ENCODE data around the gene PITPNB. TPM values are rescaled to one million over a fixed set of nuclear protein-coding genes. Genes with fewer than 3 reads are reported as not detected.

PITPNB gene
- total and polyA plus RNA-seq, 2 of the 13 experiments (the other 11 are each of a cell fraction or from before 2014, with no cell fraction given): 17.0 to 30.1 TPM

- no peak overlapping the region for H3K4me3 ChIP-seq (replicated peaks in 1 of 3; ENCODE audit: insufficient read depth in 1 of 3, low read depth in 2 of 3, low read length in 3 of 3)
- H3K4me1 ChIP-seq (ENCODE audit: insufficient read depth, low read length): peaks cover 5% of the 10 kb centered on the region; the same call in 1 of the 2 replicates
- DNase-seq (ENCODE audit: low spot score) (peak; percentile 44), ATAC-seq (peak; percentile 80), FAIRE-seq (no peak)
- no peak overlapping the region for H3K27ac ChIP-seq (ENCODE audit: extremely low read length, insufficient read depth, low read length)
- no peak overlapping the region for H3K4me2 ChIP-seq (ENCODE audit: low read depth, low read length)
- H3K79me2 ChIP-seq (ENCODE audit: insufficient read depth, low read length): no peaks in the 10 kb centered on the region
- no peaks in the 10 kb centered on the region for H3K9me3 ChIP-seq (ENCODE audit: low read length)
- POLR2A ChIA-PET: no interaction called here
- 18% methylated on average over 10 of the region's 31 CpGs for WGBS (ENCODE audit: low lambda C conversion rate)
- no peak overlapping the region for H3K9ac ChIP-seq (ENCODE audit: insufficient read depth, low read depth, low read length)
- H2AFZ ChIP-seq (ENCODE audit: low read length): no peak overlapping the region
- peaks cover 4% of the 10 kb centered on the region; the same call in 1 of the 2 replicates for H4K20me1 ChIP-seq (ENCODE audit: insufficient read depth, low read length)
- H3K27me3 ChIP-seq (ENCODE audit: control insufficient read depth in 1 of 2, insufficient read depth in 2 of 2, low read length in 2 of 2): peaks cover 6 to 83% of the 10 kb centered on the region in 2 experiments
- intact Hi-C loops (cut with micrococcal nuclease; ENCODE audit: unreplicated experiment) (loop anchor here (1.0 to 5.0 kb wide), 3 partner anchors 172 to 967 kb away; no protein-coding TSS in a partner anchor), in situ Hi-C loops (cut with HindIII; ENCODE audit: extremely low pct_ligation_motif_present, low pct_unique_long_range_greater_than_20kb) (loop anchor here (5.0 to 25.0 kb wide), 2 partner anchors 397 to 1042 kb away; no protein-coding TSS in a partner anchor)
- BruUV-seq (replicated peaks): no TSS peak
- no peaks in the 10 kb centered on the region for H3K36me3 ChIP-seq (replicated peaks in 1 of 2; ENCODE audit: control insufficient read depth in 1 of 2, insufficient read depth in 2 of 2, low read length in 2 of 2)
- CTCF ChIA-PET (ENCODE audit: low intra/inter-chr PET ratio, low total read pairs): interaction anchor here (2.2 kb wide), 1 partner anchor 399 kb away, joined by 21 read pairs; no protein-coding TSS in a partner anchor
- TF ChIP-seq KDM2A (CRISPR knock-in tag; IDR thresholded peaks at IDR 0.05; ENCODE audit: borderline replicate concordance, low read depth) (peak; percentile 32; the same call in 1 of the 2 replicates), ATRX (CRISPR knock-in tag; IDR thresholded peaks at IDR 0.05; ENCODE audit: borderline replicate concordance) (no peak), NFKB2 (CRISPR knock-in tag; IDR thresholded peaks at IDR 0.05; ENCODE audit: borderline replicate concordance) (0 out of 2 replicates have a peak, but pooled peaks have one; percentile 17), ZBTB33 (CRISPR knock-in tag; IDR thresholded peaks at IDR 0.05) (no peak), ZNF597 (CRISPR knock-in tag; IDR thresholded peaks at IDR 0.05) (no peak), KLF6 (CRISPR knock-in tag; IDR thresholded peaks at IDR 0.05) (no peak), ZNF17 (CRISPR knock-in tag; IDR thresholded peaks at IDR 0.05) (no peak), ZNF768 (CRISPR knock-in tag; IDR thresholded peaks at IDR 0.05) (peak; percentile 31; the same call in 1 of the 2 replicates), ZNF34 (CRISPR knock-in tag; IDR thresholded peaks at IDR 0.05; ENCODE audit: borderline replicate concordance) (no peak), ZNF646 (CRISPR knock-in tag; IDR thresholded peaks at IDR 0.05) (0 out of 2 replicates have a peak, but pooled peaks have one; percentile 45), PCBP1 (IDR thresholded peaks at IDR 0.05; ENCODE audit: borderline replicate concordance, low read depth, low read length) (0 out of 2 replicates have a peak, but pooled peaks have one; percentile 25)
These were observed 114.4 kb downstream of the PITPNB start for GRCh38 chr22:27804470-27805297.
